Vagina (tissue), 2 donors: ENCODE data around the gene TNRC6C. TPM values are rescaled to one million over a fixed set of nuclear protein-coding genes. Genes with fewer than 3 reads are reported as not detected.

Experiments used
- DNase-seq, 2 donors: peaks; one replicate each; pipeline ENCODE4 v3.0.0-alpha.2; 2017; ENCODE audit errors: extremely low spot score in 2 of 2
- H3K27ac ChIP-seq: fragments of 200-600 bp; sonication (generic); one replicate; pipeline ENCODE4 v1.5.1; 2019
- H3K27me3 ChIP-seq: fragments of 200-600 bp; sonication (generic); one replicate; pipeline ENCODE4 v1.5.1; 2019
- H3K36me3 ChIP-seq, 2 donors: fragments of 200-600 bp; sonication (generic); one replicate each; pipeline ENCODE4 v1.5.1; 2017 to 2019
- H3K4me1 ChIP-seq: fragments of 200-600 bp; sonication (generic); one replicate; pipeline ENCODE4 v1.5.1; 2019
- H3K4me3 ChIP-seq, 2 donors: fragments of 200-600 bp; sonication (generic); 1 replicate in 1 of 2; 2 replicates in 1 of 2; pipeline ENCODE4 v1.5.1; 2016 to 2019
- H3K9me3 ChIP-seq: fragments of 200-600 bp; sonication (generic); one replicate; pipeline ENCODE4 v1.5.1; 2019
- CTCF ChIP-seq, 3 experiments: fragments of 450-650 bp in 2 of 3; fragments of 200-600 bp in 1 of 3; sonication (generic) in 1 of 3; IDR thresholded peaks; one replicate each; pipeline ENCODE4 v1.5.1; 2017 to 2019; ENCODE audit warnings: antibody characterized with exemption in 3 of 3, mild to moderate bottlenecking in 2 of 3, moderate library complexity in 2 of 3
- POLR2A ChIP-seq, 2 donors: fragments of 450-650 bp; IDR thresholded peaks; one replicate each; pipeline ENCODE4 v1.6.1; 2017; ENCODE audit warnings: antibody characterized with exemption in 2 of 2, mild to moderate bottlenecking in 2 of 2, moderate library complexity in 2 of 2
- POLR2AphosphoS5 ChIP-seq, 2 donors: sonication (generic); formaldehyde crosslinking; IDR thresholded peaks; one replicate each; pipeline ENCODE4 v1.9.0; 2017; ENCODE audit warnings: antibody characterized with exemption in 2 of 2, mild to moderate bottlenecking in 2 of 2, low read depth in 1 of 2; ENCODE audit not compliant: insufficient read depth in 1 of 2
- intact Hi-C: fragments of 100-400 bp; cut with DNase I; formaldehyde crosslinking; loops from one replicate; pipeline ENCODE4 v1.15.1; 2023
- total RNA-seq: library from RNA; depleted of rRNA; stranded (reverse); fragments of >200 nt; gene quantifications from one replicate; pipeline ENCODE4 v1.2.3, GENCODE V29; 2016

TNRC6C gene
- total RNA-seq, 1 donor from 2014 or later, result 14.7 TPM

- H3K27ac ChIP-seq, result no peak overlapping the region
- H3K9me3 ChIP-seq, result no peaks in the 10 kb centered on the region
- H3K4me1 ChIP-seq, result peaks cover 42% of the 10 kb centered on the region
- intact Hi-C loops, result no loop called here
- H3K36me3 ChIP-seq, result no peaks in the 10 kb centered on the region
- no peak for DNase-seq
- no peak for TF ChIP-seq POLR2AphosphoS5 (IDR thresholded peaks at IDR 0.05; ENCODE audit: insufficient read depth in 1 of 2, low read depth in 1 of 2)
- TF ChIP-seq CTCF (IDR thresholded peaks at IDR 0.05), result no peak
- TF ChIP-seq POLR2A (IDR thresholded peaks at IDR 0.05), result no peak
- H3K4me3 ChIP-seq, result no peak overlapping the region
- H3K27me3 ChIP-seq, result no peaks in the 10 kb centered on the region
Observed at GRCh38 chr17:77999413-78000173, 41.1 kb downstream of the TNRC6C start.

- H3K4me3 ChIP-seq, result no peak overlapping the region
- H3K27ac ChIP-seq, result no peak overlapping the region
- TF ChIP-seq CTCF (IDR thresholded peaks at IDR 0.05) (no peak), POLR2A (IDR thresholded peaks at IDR 0.05) (no peak), POLR2AphosphoS5 (IDR thresholded peaks at IDR 0.05; ENCODE audit: insufficient read depth in 1 of 2, low read depth in 1 of 2) (no peak)
- no peaks in the 10 kb centered on the region for H3K9me3 ChIP-seq
- no peak for DNase-seq
- intact Hi-C loops, result no loop called here
- H3K4me1 ChIP-seq, result peaks cover 35% of the 10 kb centered on the region
- no peaks in the 10 kb centered on the region for H3K36me3 ChIP-seq
- H3K27me3 ChIP-seq, result no peaks in the 10 kb centered on the region
Observed at GRCh38 chr17:78000341-78000740, 41.8 kb downstream of the TNRC6C start.

GRCh38 chr17:78001182-78001581 lies 42.7 kb downstream of the TNRC6C start:
- no peak overlapping the region for H3K27ac ChIP-seq
- intact Hi-C loops, result no loop called here
- TF ChIP-seq POLR2AphosphoS5 (IDR thresholded peaks at IDR 0.05; ENCODE audit: insufficient read depth in 1 of 2, low read depth in 1 of 2), result no peak
- no peak for TF ChIP-seq POLR2A (IDR thresholded peaks at IDR 0.05)
- no peak for TF ChIP-seq CTCF (IDR thresholded peaks at IDR 0.05)

GRCh38 chr17:78001612-78002011 lies 43.1 kb downstream of the TNRC6C start:
- Histone ChIP-seq H3K4me1 (peaks cover 22% of the 10 kb centered on the region), H3K4me3 (no peak overlapping the region), H3K36me3 (no peaks in the 10 kb centered on the region), H3K9me3 (no peaks in the 10 kb centered on the region), H3K27ac (no peak overlapping the region), H3K27me3 (no peaks in the 10 kb centered on the region)
- intact Hi-C loops, result no loop called here
- TF ChIP-seq POLR2A (IDR thresholded peaks at IDR 0.05) (no peak), CTCF (IDR thresholded peaks at IDR 0.05) (no peak)
- DNase-seq, result no peak

More at GRCh38 chr17:78001182-78001581, 42.7 kb downstream of the TNRC6C start:
- no peaks in the 10 kb centered on the region for H3K27me3 ChIP-seq
- no peaks in the 10 kb centered on the region for H3K36me3 ChIP-seq
- H3K4me3 ChIP-seq, result no peak overlapping the region
- peaks cover 27% of the 10 kb centered on the region for H3K4me1 ChIP-seq
- DNase-seq, result no peak
- H3K9me3 ChIP-seq, result no peaks in the 10 kb centered on the region

GRCh38 chr17:78002166-78002565 lies 43.7 kb downstream of the TNRC6C start:
- Histone ChIP-seq H3K4me3 (no peak overlapping the region), H3K27me3 (no peaks in the 10 kb centered on the region), H3K36me3 (no peaks in the 10 kb centered on the region), H3K9me3 (no peaks in the 10 kb centered on the region), H3K27ac (no peak overlapping the region), H3K4me1 (peaks cover 20% of the 10 kb centered on the region)
- DNase-seq, result no peak
- intact Hi-C loops, result no loop called here
- TF ChIP-seq CTCF (IDR thresholded peaks at IDR 0.05), result no peak
- TF ChIP-seq POLR2AphosphoS5 (IDR thresholded peaks at IDR 0.05; ENCODE audit: insufficient read depth in 1 of 2, low read depth in 1 of 2), result no peak
- TF ChIP-seq POLR2A (IDR thresholded peaks at IDR 0.05), result no peak
